K562 treated with DMSO at 1 percent for 24 hours (cell line): ENCODE measurements around the gene JAG1. TPM values are rescaled to one million over a fixed set of nuclear protein-coding genes. Genes with fewer than 3 reads are reported as not detected.

Source experiments
- total RNA-seq: library from RNA; unstranded; fragments of 300-600 nt; gene quantifications from 2 replicates; pipeline ENCODE4 v1.2.3, GENCODE V29; 2022; ENCODE audit warnings: low read depth; ENCODE audit not compliant: insufficient read depth

Gene JAG1
- total RNA-seq = 0.15 and 2.1 TPM in 2 replicates

GRCh38 chr20:10673842-10674683 lies at the start of gene JAG1:
JAG1 (minus strand) TSS chr20:10673999; CDS start chr20:10673530, 469 bp downstream.

Other genes starting within 250 kb of the JAG1 start
- gene MKKS, start 239.8 kb downstream of the JAG1 start, total RNA-seq = 6.0 and 6.2 TPM in 2 replicates
- 1.4 and 1.7 TPM in 2 replicates for gene SLX4IP, start 238.7 kb downstream of the JAG1 start, total RNA-seq